Measurements from ENCODE around the gene TTC7B.

GRCh38 chr14:90487462-90487861 lies 328.8 kb downstream of the TTC7B start:
- no peak for TF ChIP-seq CTCF (IDR thresholded peaks at IDR 0.05; ENCODE audit: low read length)
- TF ChIP-seq EZH2 (IDR thresholded peaks at IDR 0.05; ENCODE audit: borderline replicate concordance, low read length), result no peak
